GM12874 (cell line): ENCODE results near the gene SPATC1L.

ENCODE experiments used
- TF ChIP-seq, protein P1 (sequence below): IDR thresholded peaks from 2 replicates; pipeline ENCODE4 v1.5.1; 2011; ENCODE audit warnings: low read depth, mild to moderate bottlenecking, control low read depth, low read length, moderate library complexity; ENCODE audit not compliant: insufficient read depth

SPATC1L gene

DNA sequence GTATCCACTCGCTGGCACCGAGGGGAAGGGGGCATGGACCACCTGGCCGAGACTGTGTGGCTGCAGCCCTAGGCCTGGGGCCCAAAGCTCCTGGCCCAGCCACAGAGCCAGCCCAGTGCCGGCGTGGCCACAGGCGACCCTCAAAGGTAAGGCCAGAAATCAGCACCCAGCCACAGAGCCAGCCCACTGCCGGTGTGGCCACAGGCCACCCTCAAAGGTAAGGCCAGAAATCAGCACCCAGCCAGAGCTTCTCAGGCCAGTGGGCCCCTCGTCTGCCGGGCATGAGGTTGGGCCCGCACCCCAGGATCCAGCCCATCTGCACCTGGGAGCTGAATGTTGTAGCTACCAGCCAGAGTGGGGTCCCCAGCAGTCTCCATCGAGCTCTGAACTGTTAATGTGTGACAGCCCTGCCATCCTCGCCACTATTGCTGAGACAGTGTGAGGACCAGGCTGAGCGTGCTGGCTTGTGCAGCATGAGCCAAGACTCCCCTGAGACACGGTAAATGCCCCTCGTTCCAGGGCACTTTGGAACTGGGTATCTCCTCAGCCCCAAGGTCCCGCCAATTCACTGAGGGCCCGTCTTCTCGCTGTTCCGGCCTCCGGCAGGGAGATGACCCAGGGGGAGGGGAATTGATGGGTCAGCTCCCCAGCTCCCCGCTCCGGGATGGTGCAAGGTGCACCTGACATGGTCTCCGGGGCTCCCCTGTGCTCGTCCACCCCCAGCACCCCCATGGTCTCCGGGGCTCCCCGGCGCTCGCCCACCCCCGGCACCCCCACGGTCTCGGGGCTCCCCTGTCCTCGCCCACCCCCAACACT lies 24.2 kb downstream of the SPATC1L start:
- TF ChIP-seq, protein P1, sequence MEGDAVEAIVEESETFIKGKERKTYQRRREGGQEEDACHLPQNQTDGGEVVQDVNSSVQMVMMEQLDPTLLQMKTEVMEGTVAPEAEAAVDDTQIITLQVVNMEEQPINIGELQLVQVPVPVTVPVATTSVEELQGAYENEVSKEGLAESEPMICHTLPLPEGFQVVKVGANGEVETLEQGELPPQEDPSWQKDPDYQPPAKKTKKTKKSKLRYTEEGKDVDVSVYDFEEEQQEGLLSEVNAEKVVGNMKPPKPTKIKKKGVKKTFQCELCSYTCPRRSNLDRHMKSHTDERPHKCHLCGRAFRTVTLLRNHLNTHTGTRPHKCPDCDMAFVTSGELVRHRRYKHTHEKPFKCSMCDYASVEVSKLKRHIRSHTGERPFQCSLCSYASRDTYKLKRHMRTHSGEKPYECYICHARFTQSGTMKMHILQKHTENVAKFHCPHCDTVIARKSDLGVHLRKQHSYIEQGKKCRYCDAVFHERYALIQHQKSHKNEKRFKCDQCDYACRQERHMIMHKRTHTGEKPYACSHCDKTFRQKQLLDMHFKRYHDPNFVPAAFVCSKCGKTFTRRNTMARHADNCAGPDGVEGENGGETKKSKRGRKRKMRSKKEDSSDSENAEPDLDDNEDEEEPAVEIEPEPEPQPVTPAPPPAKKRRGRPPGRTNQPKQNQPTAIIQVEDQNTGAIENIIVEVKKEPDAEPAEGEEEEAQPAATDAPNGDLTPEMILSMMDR, result no peak

DNA sequence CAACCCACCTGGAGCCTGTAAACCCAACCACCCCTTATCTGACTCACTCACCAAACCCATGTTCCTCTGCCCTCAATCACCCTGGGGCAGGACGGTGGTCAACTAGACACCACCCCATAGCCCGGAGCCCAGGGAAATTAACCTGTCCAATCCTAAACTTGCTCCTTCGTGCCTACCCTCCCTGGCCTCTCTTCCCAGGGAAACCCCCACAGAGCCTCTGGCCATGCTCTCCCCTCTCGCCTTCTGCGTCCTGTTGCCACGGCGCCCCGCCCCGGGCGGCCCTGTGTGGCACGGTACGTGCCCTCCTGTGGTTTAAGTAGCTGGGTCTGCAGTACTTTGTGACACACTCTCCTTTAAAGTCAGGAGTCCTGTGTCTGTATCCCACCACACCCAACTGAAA lies 24.9 kb downstream of the SPATC1L start:
- TF ChIP-seq, protein P1, result no peak

DNA sequence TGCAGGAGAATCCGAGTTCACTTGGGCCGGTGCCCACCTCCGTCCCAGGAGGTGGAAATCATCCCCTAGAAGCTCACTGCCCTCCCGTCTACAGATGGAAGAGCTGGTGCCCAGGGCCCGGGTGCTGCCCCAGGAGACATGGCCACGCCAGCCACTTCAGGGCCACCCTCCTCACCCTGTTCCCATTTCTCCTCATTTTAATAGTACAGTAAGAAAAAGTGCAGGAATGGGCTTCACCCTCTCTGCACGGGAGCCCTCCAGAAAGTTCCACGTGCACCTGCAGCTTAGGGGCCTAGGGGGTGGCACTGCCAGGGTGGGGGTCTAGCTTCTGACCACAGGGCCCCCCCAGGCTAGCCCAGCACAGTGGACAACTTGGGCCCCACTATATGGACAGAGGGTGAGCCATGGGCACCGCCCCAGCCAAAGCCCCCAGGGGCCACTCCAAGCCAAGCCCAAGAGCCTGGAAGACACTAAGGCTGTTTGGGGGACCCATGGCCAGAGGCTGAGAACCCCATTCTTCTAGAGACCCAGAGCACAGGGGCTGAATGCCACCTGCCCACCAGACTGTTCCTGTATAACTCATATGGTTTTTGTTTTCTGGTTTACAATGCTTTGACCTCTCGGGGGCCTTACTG lies 25.5 kb downstream of the SPATC1L start:
- TF ChIP-seq, protein P1, result no peak

- TF ChIP-seq, protein P1, result no peak
These were observed 26.2 kb downstream of the SPATC1L start for GRCh38 chr21:46157987-46158451.

DNA sequence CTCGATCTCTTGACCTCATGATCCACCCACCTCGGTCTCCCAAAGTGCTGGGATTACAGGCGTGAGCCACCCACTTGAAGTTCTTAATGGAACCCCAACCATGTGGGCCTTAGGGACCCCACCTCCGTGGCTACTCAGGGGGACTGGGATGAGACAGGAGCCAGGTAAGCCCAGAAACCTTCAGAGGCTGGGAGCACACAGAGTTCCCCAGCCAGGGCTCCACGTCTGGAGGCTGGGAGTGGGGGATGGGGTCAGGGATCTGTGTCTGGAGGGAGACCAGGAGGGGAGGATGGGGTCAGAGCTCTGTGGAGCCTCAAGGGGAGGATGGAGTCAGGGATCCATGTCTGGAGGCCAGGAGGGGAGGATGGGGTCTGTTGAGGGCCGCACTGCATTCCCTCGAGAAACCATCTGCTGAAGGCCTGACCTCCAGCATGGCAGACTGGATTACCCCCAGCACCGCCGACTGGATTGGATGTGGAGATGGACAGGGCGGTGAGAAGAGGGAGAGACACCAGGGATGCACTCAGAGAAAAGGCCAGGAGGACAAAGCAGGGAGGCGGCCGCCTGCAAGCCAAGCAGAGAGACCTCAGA lies 26.8 kb downstream of the SPATC1L start:
- TF ChIP-seq, protein P1, result no peak

GRCh38 chr21:46156678-46157077 lies 27.6 kb downstream of the SPATC1L start:
- TF ChIP-seq, protein P1, result no peak

GRCh38 chr21:46156378-46156645 lies 27.9 kb downstream of the SPATC1L start:
- TF ChIP-seq, protein P1, result no peak
